ENCODE data around the gene ZNF618. TPM values are rescaled to one million over a fixed set of nuclear protein-coding genes. Genes with fewer than 3 reads are reported as not detected.

The ZNF618 gene
- total RNA-seq, 2 experiments from 2014 or later: not detected

- Histone ChIP-seq H3K36me3 (ENCODE audit: insufficient read depth, low read length) (no peaks in the 10 kb centered on the region), H3K79me2 (ENCODE audit: insufficient read depth, low read depth, low read length) (no peaks in the 10 kb centered on the region), H2AFZ (ENCODE audit: low read length) (no peak overlapping the region), H3K4me1 (ENCODE audit: insufficient read depth, low read length, poor library complexity, severe bottlenecking) (no peaks in the 10 kb centered on the region), H3K9me3 (ENCODE audit: low read length) (no peaks in the 10 kb centered on the region), H3K4me3 (ENCODE audit: low read depth, low read length, poor library complexity, severe bottlenecking) (no peak overlapping the region), H4K20me1 (ENCODE audit: insufficient read depth, low read length) (no peaks in the 10 kb centered on the region), H3K9me2 (ENCODE audit: insufficient read depth, low read length) (no peaks in the 10 kb centered on the region), H3K27ac (ENCODE audit: low read depth, low read length, poor library complexity, severe bottlenecking) (no peak overlapping the region), H3K4me2 (ENCODE audit: low read length) (no peak overlapping the region)
- ChIA-PET POLR2A (no interaction called here), CTCF (ENCODE audit: unreplicated experiment) (no interaction called here)
- no TSS peak for BruUV-seq (replicated peaks)
- no peak for DNase-seq (ENCODE audit: low spot score)
- intact Hi-C loops (cut with micrococcal nuclease; ENCODE audit: unreplicated experiment): no loop called here
- TF ChIP-seq, protein P1, sequence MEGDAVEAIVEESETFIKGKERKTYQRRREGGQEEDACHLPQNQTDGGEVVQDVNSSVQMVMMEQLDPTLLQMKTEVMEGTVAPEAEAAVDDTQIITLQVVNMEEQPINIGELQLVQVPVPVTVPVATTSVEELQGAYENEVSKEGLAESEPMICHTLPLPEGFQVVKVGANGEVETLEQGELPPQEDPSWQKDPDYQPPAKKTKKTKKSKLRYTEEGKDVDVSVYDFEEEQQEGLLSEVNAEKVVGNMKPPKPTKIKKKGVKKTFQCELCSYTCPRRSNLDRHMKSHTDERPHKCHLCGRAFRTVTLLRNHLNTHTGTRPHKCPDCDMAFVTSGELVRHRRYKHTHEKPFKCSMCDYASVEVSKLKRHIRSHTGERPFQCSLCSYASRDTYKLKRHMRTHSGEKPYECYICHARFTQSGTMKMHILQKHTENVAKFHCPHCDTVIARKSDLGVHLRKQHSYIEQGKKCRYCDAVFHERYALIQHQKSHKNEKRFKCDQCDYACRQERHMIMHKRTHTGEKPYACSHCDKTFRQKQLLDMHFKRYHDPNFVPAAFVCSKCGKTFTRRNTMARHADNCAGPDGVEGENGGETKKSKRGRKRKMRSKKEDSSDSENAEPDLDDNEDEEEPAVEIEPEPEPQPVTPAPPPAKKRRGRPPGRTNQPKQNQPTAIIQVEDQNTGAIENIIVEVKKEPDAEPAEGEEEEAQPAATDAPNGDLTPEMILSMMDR (conservative IDR thresholded peaks at IDR 0.05; ENCODE audit: low read length): no peak
- no peak for TF ChIP-seq EZH2phosphoT487 (IDR thresholded peaks at IDR 0.05; ENCODE audit: borderline replicate concordance, low read depth, low read length)
Observed at GRCh38 chr9:113989714-113990569, 113.8 kb downstream of the ZNF618 start.

GRCh38 chr9:113990570-113990907 is 114.4 kb downstream of the ZNF618 start:
- Histone ChIP-seq H3K27ac (ENCODE audit: low read depth, low read length, poor library complexity, severe bottlenecking) (no peak overlapping the region), H3K4me2 (ENCODE audit: low read length) (no peak overlapping the region), H3K4me1 (ENCODE audit: insufficient read depth, low read length, poor library complexity, severe bottlenecking) (no peaks in the 10 kb centered on the region), H4K20me1 (ENCODE audit: insufficient read depth, low read length) (no peaks in the 10 kb centered on the region), H3K4me3 (ENCODE audit: low read depth, low read length, poor library complexity, severe bottlenecking) (no peak overlapping the region), H2AFZ (ENCODE audit: low read length) (no peak overlapping the region), H3K79me2 (ENCODE audit: insufficient read depth, low read depth, low read length) (no peaks in the 10 kb centered on the region), H3K36me3 (ENCODE audit: insufficient read depth, low read length) (no peaks in the 10 kb centered on the region), H3K9me3 (ENCODE audit: low read length) (no peaks in the 10 kb centered on the region), H3K9me2 (ENCODE audit: insufficient read depth, low read length) (no peaks in the 10 kb centered on the region)
- ChIA-PET POLR2A (no interaction called here), CTCF (ENCODE audit: unreplicated experiment) (no interaction called here)
- BruUV-seq (replicated peaks): no TSS peak
- intact Hi-C loops (cut with micrococcal nuclease; ENCODE audit: unreplicated experiment): no loop called here
- DNase-seq (ENCODE audit: low spot score): no peak
- no peak for TF ChIP-seq EZH2phosphoT487 (IDR thresholded peaks at IDR 0.05; ENCODE audit: borderline replicate concordance, low read depth, low read length)
- TF ChIP-seq, protein P1 (conservative IDR thresholded peaks at IDR 0.05; ENCODE audit: low read length): no peak

GRCh38 chr9:113990975-113991471 is 114.9 kb downstream of the ZNF618 start:
- Histone ChIP-seq H3K9me3 (ENCODE audit: low read length) (no peaks in the 10 kb centered on the region), H3K9me2 (ENCODE audit: insufficient read depth, low read length) (no peaks in the 10 kb centered on the region), H4K20me1 (ENCODE audit: insufficient read depth, low read length) (no peaks in the 10 kb centered on the region), H3K4me1 (ENCODE audit: insufficient read depth, low read length, poor library complexity, severe bottlenecking) (no peaks in the 10 kb centered on the region), H3K4me2 (ENCODE audit: low read length) (no peak overlapping the region), H3K4me3 (ENCODE audit: low read depth, low read length, poor library complexity, severe bottlenecking) (no peak overlapping the region), H3K36me3 (ENCODE audit: insufficient read depth, low read length) (no peaks in the 10 kb centered on the region), H3K79me2 (ENCODE audit: insufficient read depth, low read depth, low read length) (no peaks in the 10 kb centered on the region), H2AFZ (ENCODE audit: low read length) (no peak overlapping the region), H3K27ac (ENCODE audit: low read depth, low read length, poor library complexity, severe bottlenecking) (no peak overlapping the region)
- ChIA-PET POLR2A (interaction anchor here (0.5 kb wide), 1 partner anchor 795 kb away, joined by 3 read pairs; no protein-coding TSS in a partner anchor), CTCF (ENCODE audit: unreplicated experiment) (no interaction called here)
- no peak for DNase-seq (ENCODE audit: low spot score)
- intact Hi-C loops (cut with micrococcal nuclease; ENCODE audit: unreplicated experiment): no loop called here
- TF ChIP-seq, protein P1 (conservative IDR thresholded peaks at IDR 0.05; ENCODE audit: low read length): no peak
- TF ChIP-seq EZH2phosphoT487 (IDR thresholded peaks at IDR 0.05; ENCODE audit: borderline replicate concordance, low read depth, low read length): no peak
- no TSS peak for BruUV-seq (replicated peaks)
